Esophagus squamous epithelium (tissue), 5 donors: Measurements from ENCODE around the gene FSIP2. TPM values are rescaled to one million over a fixed set of nuclear protein-coding genes. Genes with fewer than 3 reads are reported as not detected.

Source experiments
- DNase-seq: peaks from one replicate; lab custom pipeline; 2025; lab: John Stamatoyannopoulos, UW
- H3K27ac ChIP-seq, 4 donors: fragments of 200-600 bp; sonication (generic); one replicate each; pipeline ENCODE4 v1.5.1; 2016 to 2019; ENCODE audit warnings: mild to moderate bottlenecking in 1 of 4
- H3K27me3 ChIP-seq, 4 donors: fragments of 200-600 bp; sonication (generic); 1 replicate in 3 of 4; 2 replicates in 1 of 4; pipeline versions ENCODE4 v1.5.1 to v1.6.0; 2017 to 2021; ENCODE audit warnings: antibody characterized with exemption in 1 of 4
- H3K36me3 ChIP-seq, 3 donors: fragments of 200-600 bp; sonication (generic); one replicate each; pipeline ENCODE4 v1.5.1; 2016 to 2019
- H3K4me1 ChIP-seq, 3 donors: fragments of 200-600 bp; sonication (generic); one replicate each; pipeline ENCODE4 v1.5.1; 2017 to 2019
- H3K4me3 ChIP-seq, 4 donors: fragments of 200-600 bp; sonication (generic); 1 replicate in 3 of 4; 2 replicates in 1 of 4; pipeline ENCODE4 v1.5.1; 2016 to 2019; ENCODE audit warnings: mild to moderate bottlenecking in 2 of 4, moderate library complexity in 1 of 4
- H3K9me3 ChIP-seq, 3 donors: fragments of 200-600 bp; sonication (generic); one replicate each; pipeline ENCODE4 v1.5.1; 2016 to 2019
- POLR2A ChIP-seq, 4 donors: fragments of 450-650 bp; IDR thresholded peaks; one replicate each; pipeline ENCODE4 v1.6.1; 2017; ENCODE audit warnings: antibody characterized with exemption in 4 of 4, mild to moderate bottlenecking in 4 of 4, moderate library complexity in 3 of 4
- WGBS, 2 donors: methylation state at CpG; one replicate each; pipeline ENCODE4 v1.1.5; 2018; 5-methylcytosine and 5-hydroxymethylcytosine counted together
- intact Hi-C: fragments of 100-400 bp; cut with DNase I; formaldehyde crosslinking; loops from one replicate; pipeline ENCODE4 v1.15.0; 2022
- total RNA-seq, 4 donors: library from RNA; depleted of rRNA; stranded (reverse); fragments of >200 nt; gene quantifications; one replicate each; pipeline ENCODE4 v1.1.0, GENCODE V29; 2016
- TF ChIP-seq, protein P1 (sequence below), 6 experiments: fragments of 450-650 bp in 4 of 6; fragments of 200-600 bp in 2 of 6; sonication (generic) in 2 of 6; IDR thresholded peaks; one replicate each; pipeline ENCODE4 v1.5.1; 2016 to 2019; ENCODE audit warnings: antibody characterized with exemption in 6 of 6, mild to moderate bottlenecking in 4 of 6, moderate library complexity in 4 of 6
- donor health status: DM: yes; HTN: yes; CAD: no.

The FSIP2 gene
- total RNA-seq, 4 donors from 2014 or later = 0.04 to 0.38 (median 0.12) TPM; not detected in 1

DNA sequence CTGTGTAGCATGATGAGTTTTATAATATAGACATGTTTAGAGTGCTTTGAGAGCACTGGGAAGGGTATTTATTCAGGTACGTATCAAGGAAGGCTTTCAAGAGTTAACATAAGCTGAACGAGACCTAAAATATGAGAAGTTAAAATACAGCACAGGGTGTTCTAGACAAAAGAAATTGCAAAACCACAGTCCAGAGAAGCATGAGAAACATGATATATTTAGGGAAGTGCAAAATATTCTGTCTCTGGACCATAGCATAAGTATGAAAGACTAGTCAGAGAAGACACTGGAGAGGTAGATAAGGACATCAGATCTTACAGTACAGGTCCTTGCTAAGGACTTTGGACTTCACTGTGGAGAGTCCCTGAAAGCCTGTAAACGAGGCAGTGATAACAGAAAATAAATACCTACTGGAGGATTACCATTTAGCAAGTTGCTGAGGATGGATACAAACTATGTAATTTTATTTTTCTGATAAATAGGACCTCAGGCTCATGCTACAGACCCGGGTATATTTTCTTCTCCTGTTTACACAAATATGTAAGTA, 43.7 kb downstream of the FSIP2 start:
- WGBS, 2 donors = 65 to 79% methylated on average over 4 of the region's 4 CpGs
- TF ChIP-seq, protein P1, sequence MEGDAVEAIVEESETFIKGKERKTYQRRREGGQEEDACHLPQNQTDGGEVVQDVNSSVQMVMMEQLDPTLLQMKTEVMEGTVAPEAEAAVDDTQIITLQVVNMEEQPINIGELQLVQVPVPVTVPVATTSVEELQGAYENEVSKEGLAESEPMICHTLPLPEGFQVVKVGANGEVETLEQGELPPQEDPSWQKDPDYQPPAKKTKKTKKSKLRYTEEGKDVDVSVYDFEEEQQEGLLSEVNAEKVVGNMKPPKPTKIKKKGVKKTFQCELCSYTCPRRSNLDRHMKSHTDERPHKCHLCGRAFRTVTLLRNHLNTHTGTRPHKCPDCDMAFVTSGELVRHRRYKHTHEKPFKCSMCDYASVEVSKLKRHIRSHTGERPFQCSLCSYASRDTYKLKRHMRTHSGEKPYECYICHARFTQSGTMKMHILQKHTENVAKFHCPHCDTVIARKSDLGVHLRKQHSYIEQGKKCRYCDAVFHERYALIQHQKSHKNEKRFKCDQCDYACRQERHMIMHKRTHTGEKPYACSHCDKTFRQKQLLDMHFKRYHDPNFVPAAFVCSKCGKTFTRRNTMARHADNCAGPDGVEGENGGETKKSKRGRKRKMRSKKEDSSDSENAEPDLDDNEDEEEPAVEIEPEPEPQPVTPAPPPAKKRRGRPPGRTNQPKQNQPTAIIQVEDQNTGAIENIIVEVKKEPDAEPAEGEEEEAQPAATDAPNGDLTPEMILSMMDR (IDR thresholded peaks at IDR 0.05) = no peak
- no peak for TF ChIP-seq POLR2A (IDR thresholded peaks at IDR 0.05)
- Histone ChIP-seq H3K27me3 (no peaks in the 10 kb centered on the region), H3K27ac (no peak overlapping the region), H3K36me3 (no peaks in the 10 kb centered on the region), H3K9me3 (no peaks in the 10 kb centered on the region), H3K4me1 (no peaks in the 10 kb centered on the region), H3K4me3 (no peak overlapping the region)
- DNase-seq = no peak
- intact Hi-C loops = no loop called here

- H3K27me3 ChIP-seq = no peaks in the 10 kb centered on the region
- no peak for DNase-seq
- H3K27ac ChIP-seq = no peak overlapping the region
- no peaks in the 10 kb centered on the region for H3K9me3 ChIP-seq
- no peaks in the 10 kb centered on the region for H3K36me3 ChIP-seq
- H3K4me1 ChIP-seq = no peaks in the 10 kb centered on the region
- no peak overlapping the region for H3K4me3 ChIP-seq
- no peak for TF ChIP-seq POLR2A (IDR thresholded peaks at IDR 0.05)
- TF ChIP-seq, protein P1 (IDR thresholded peaks at IDR 0.05) = no peak
- intact Hi-C loops = no loop called here
Measured at GRCh38 chr2:185785156-185785555, 46.6 kb downstream of the FSIP2 start.

DNA sequence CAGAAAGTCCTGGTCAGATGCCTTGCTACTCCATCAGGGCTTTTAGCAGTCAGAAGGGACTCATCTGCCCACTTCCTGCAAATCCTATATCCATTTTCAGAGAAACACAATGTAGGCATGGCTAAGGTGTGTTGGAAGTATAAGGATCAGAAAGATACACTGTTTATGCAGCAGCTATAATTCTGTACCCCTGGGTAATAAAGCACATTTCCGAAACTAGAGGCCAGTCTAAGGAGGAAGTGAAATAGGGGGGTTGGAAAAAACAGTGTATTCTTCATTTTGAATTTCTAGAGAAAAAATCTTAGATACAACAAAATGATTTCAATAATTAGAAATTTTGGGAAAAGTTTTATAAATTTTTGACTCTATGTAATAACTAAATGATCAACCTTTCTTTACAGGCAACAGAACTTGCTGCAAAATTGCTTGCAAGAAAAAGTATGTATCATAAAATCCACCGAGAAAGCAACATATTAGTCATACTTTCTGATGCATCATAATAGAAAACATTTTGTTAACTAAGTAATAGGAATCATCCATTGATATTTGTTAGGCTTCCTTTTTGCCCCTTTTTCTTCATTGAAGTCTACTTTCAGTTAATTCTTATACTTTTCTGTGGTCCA, 47.4 kb downstream of the FSIP2 start:
- no peak overlapping the region for H3K27ac ChIP-seq
- H3K9me3 ChIP-seq = no peaks in the 10 kb centered on the region
- H3K4me1 ChIP-seq = no peaks in the 10 kb centered on the region
- no peak overlapping the region for H3K4me3 ChIP-seq
- WGBS, 2 donors = 58% methylated on average over 2 of the region's 2 CpGs
- no peaks in the 10 kb centered on the region for H3K36me3 ChIP-seq
- intact Hi-C loops = no loop called here
- DNase-seq = no peak
- H3K27me3 ChIP-seq = no peaks in the 10 kb centered on the region
- TF ChIP-seq, protein P1 (IDR thresholded peaks at IDR 0.05) = no peak
- TF ChIP-seq POLR2A (IDR thresholded peaks at IDR 0.05) = no peak

- H3K4me3 ChIP-seq = no peak overlapping the region
- no peaks in the 10 kb centered on the region for H3K4me1 ChIP-seq
- intact Hi-C loops = no loop called here
- no peaks in the 10 kb centered on the region for H3K36me3 ChIP-seq
- H3K9me3 ChIP-seq = no peaks in the 10 kb centered on the region
- DNase-seq = no peak
- WGBS, 2 donors = 86 to 88% methylated on average over 2 of the region's 2 CpGs
- no peak for TF ChIP-seq POLR2A (IDR thresholded peaks at IDR 0.05)
- TF ChIP-seq, protein P1 (IDR thresholded peaks at IDR 0.05) = no peak
- H3K27ac ChIP-seq = no peak overlapping the region
- no peaks in the 10 kb centered on the region for H3K27me3 ChIP-seq
Measured at GRCh38 chr2:185787227-185788145, 48.9 kb downstream of the FSIP2 start.

DNA sequence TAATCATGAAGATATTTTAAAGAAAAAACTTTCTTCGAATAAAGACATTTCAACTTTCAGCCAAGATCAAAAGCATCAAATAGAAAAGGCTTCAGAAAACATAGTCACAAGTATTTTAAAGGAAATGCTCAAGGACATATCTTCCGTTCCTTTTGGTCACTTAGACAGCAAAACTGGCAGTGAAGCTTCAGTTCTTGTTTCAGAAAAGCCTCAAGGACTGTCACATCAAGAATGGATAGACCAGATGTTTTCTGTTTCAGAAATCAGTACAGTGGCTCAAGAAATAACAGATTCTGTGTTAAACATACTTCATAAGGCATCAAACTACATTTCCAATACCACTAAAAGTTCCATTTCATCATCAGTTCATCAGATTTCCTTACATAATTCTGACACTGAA, 51.8 kb downstream of the FSIP2 start:
- DNase-seq = no peak
- no peak overlapping the region for H3K27ac ChIP-seq
- H3K4me1 ChIP-seq = no peaks in the 10 kb centered on the region
- intact Hi-C loops = no loop called here
- no peak for TF ChIP-seq POLR2A (IDR thresholded peaks at IDR 0.05)
- TF ChIP-seq, protein P1 (IDR thresholded peaks at IDR 0.05) = no peak
- no peaks in the 10 kb centered on the region for H3K27me3 ChIP-seq
- H3K4me3 ChIP-seq = no peak overlapping the region
- H3K9me3 ChIP-seq = no peaks in the 10 kb centered on the region
- H3K36me3 ChIP-seq = no peaks in the 10 kb centered on the region
- 78 to 81% methylated on average over 2 of the region's 2 CpGs for WGBS, 2 donors
